Stomach (tissue), 4 donors: ENCODE data around the gene MAK.

Experiments used
- CTCF ChIP-seq, 7 experiments: fragments of 450-650 bp in 4 of 7; fragments of 200-600 bp in 3 of 7; sonication (generic) in 3 of 7; IDR thresholded peaks; one replicate each; pipeline ENCODE4 v1.5.1; 2016 to 2019; ENCODE audit warnings: antibody characterized with exemption in 7 of 7, control low read depth in 2 of 7, mild to moderate bottlenecking in 1 of 7
- EP300 ChIP-seq: sonication (generic); formaldehyde crosslinking; IDR thresholded peaks from one replicate; pipeline ENCODE4 v1.6.1; 2017; ENCODE audit warnings: antibody characterized with exemption
- POLR2A ChIP-seq, 4 donors: fragments of 450-650 bp; IDR thresholded peaks; one replicate each; pipeline ENCODE4 v1.6.1; 2016; ENCODE audit warnings: antibody characterized with exemption in 4 of 4, control low read depth in 2 of 4, mild to moderate bottlenecking in 1 of 4, moderate library complexity in 1 of 4
- POLR2AphosphoS5 ChIP-seq, 3 donors: sonication (generic); formaldehyde crosslinking; IDR thresholded peaks; one replicate each; pipeline ENCODE4 v1.6.1; 2016; ENCODE audit warnings: antibody characterized with exemption in 3 of 3

- TF ChIP-seq CTCF (IDR thresholded peaks at IDR 0.05) (no peak), EP300 (no peak), POLR2A (IDR thresholded peaks at IDR 0.05) (no peak), POLR2AphosphoS5 (IDR thresholded peaks at IDR 0.05) (no peak)
Measured at GRCh38 chr6:10792101-10792500, 46.2 kb downstream of the MAK start.
